Measurements from ENCODE around the gene CCDC138.

GRCh38 chr2:108825736-108826135, 39.2 kb downstream of the CCDC138 start:
- TF ChIP-seq CTCF (optimal IDR thresholded peaks at IDR 0.05 in 1 of 3, IDR thresholded peaks at IDR 0.05 in 1 of 3, conservative IDR thresholded peaks at IDR 0.05 in 1 of 3; ENCODE audit: extremely low read depth in 1 of 3, insufficient read depth in 2 of 3, low read length in 3 of 3) (no peak), EZH2 (IDR thresholded peaks at IDR 0.05; ENCODE audit: low read length) (no peak)
